Stimulated activated CD4-positive, alpha-beta T cell treated with anti-CD3 and anti-CD28 coated beads, TNF-alpha, amount 100 ng/mL, for 24 hours (primary cell): ENCODE data around the gene NRXN3.

Source experiments
- DNase-seq, 3 experiments: peaks; one replicate each; pipeline ENCODE4 v3.0.0-alpha.2; 2020; ENCODE audit warnings: low read depth in 3 of 3

Gene NRXN3

DNA sequence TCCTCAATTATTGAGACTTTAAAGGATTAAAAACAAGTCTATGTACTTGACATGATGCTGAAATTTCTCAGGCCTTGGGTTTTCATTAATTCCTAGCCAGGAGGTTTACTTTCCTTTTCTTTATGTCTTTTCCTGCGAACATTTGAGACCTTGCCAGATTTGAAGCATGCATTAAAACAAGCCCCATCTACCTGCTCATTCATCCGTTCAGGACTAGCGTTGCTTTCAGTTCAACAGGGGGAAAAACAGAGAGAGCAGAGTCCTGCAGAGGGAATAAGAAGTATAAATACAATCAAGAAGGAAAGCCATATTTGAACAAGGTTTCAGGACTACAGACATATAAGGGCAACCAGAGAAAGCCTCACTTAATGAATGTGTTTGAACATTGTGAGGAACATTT is 1498.8 kb downstream of the NRXN3 start:
- DNase-seq = no peak

DNA sequence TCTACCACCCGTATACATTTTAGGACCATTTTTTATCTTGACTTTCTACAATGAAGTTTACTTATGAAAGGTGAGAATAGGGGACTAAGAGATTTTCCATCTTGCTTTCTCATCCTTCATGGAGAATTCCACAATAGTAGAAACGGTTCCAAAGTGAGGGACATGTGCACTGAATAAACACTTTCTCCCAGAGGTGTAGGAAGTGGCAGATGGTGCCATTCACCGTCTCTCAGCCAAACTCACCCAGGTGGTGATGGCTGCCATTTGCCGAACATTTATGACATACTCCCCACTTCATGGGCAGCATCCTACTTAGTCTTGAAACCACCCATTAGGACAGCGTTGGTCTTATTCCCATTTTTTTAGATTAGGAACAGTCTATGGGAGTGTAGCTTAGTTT is 1500.6 kb downstream of the NRXN3 start:
- no peak for DNase-seq

DNA sequence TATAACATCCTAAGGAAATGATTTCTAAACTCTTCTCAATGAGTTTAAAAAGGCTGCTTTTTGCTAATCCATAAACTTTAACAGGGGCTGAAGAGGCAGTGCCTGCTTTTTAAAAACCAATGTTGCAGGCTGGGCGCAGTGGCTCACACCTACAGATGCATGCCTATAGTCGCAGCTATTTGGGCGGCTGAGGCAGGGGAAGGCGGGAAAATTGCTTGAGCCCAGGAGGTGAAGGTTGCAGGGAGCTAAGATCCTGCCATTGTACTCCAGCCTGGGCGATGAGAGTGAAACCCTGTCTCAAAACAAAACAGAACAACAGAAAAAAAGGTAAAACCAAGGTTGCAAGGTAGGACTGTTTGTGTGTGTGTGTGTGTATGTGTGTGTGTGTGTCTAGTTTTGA is 1509.9 kb downstream of the NRXN3 start:
- DNase-seq = no peak

DNA sequence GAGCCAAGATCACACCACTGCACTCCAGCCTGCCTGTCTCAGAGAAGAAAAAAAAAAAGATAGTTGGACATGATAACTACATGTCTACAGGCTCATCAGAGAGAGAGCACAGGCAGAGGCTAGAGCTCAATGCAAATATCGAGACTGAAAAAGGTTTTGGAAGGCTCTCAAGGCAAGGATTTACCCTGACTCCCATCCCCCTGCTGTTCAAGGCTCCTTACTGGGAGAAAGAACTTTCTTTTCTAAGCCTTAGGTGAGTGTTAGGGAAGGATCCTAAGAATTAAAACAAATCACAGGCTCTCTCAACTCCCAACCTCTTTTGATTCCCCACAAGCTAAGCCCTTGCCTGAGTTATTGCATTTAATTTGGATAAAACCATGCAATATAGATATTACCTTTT is 1516.0 kb downstream of the NRXN3 start:
- no peak for DNase-seq

DNA sequence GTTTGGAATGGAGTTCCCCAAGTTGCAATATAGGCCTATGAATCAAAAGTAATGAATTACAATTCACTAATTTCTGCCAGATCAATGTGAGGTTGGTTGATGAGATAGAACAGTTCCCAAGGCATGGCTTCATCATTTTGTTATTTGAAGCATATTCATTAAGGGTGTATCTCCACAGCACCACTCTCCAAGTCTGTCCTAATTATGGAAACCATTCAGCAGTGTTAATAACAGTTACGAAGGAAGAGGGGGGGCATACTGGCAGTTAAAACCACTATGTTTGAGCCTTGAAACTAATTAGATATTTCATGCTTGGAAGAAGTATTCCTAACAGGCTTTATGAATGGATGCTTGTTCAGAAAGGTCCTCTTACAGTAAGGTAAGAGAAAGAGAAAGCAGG is 1520.8 kb downstream of the NRXN3 start:
- no peak for DNase-seq

DNA sequence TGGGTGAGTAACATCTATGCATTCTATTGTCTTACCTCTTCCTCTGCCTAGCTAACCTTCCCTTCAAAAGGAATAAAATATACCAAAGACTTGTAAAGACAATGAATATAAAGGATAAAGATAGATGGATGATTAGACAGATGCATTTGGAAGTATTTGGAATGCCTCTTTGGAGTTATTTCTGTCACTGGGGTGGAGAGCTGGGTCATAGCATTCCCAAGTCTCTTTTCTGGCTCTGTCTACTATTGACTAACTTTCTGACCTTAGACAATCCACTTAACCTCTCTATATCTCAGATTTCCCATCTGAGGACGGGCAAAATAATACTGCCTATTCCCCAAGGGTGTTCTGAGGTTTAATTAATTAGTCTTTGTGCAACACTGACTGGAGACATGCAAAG is 1523.8 kb downstream of the NRXN3 start:
- DNase-seq = no peak

DNA sequence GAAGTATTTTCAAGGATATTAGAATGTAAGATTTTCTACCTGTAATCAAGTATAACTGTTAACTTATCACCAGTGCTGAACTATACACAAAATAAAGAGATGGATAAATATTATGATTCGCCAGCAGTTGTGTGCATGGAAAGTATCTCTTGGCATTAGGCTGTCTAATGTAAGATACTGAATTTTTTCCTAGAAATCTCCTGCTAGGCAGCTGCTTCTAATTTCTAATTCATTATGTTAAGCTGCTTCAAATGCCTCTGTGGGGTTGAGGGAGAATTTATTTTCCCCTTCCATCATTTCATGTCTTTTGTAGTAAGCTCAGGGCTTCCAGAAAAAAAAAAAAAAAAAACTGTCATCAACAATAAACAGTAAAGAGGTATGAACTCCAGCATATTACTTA is 1525.1 kb downstream of the NRXN3 start:
- no peak for DNase-seq

DNA sequence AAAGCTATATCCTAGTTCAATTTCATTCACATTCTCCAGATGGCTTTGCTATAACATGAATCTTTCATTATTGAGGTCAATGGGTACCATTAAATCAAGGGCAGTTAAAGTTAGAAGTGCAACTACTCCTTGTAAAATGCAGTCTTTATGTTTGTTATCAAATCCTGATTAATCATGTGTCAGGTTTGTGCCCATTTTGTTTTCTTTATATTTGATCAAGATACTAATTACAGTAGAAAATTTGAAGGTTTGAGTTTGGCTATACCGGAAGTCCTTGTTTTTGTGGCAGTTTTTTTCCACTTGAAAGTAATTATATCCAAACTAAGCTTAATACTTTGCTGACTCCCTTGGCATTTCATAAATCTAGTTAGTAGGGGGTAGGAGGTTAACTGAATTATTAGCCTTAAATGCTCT is 1528.1 kb downstream of the NRXN3 start:
- no peak for DNase-seq

DNA sequence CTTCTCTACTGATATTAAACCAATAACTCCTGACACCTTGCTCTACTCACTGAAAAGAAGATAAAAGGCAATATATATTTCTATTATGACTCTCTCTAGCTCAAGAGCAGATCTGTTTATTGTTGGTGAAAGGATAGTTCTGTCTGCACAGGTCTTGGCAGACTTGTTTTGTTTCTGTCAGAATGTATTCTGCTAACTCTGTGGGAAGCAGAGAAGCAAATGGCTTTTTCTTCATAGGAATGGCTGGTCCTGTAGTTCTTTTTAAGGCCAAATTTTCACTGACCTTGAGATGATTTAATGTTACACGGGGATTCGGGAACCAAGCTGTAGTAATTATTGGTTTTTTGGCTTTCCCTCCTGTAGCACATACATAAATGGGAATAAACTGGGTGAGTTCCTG is 1529.0 kb downstream of the NRXN3 start:
- no peak for DNase-seq

DNA sequence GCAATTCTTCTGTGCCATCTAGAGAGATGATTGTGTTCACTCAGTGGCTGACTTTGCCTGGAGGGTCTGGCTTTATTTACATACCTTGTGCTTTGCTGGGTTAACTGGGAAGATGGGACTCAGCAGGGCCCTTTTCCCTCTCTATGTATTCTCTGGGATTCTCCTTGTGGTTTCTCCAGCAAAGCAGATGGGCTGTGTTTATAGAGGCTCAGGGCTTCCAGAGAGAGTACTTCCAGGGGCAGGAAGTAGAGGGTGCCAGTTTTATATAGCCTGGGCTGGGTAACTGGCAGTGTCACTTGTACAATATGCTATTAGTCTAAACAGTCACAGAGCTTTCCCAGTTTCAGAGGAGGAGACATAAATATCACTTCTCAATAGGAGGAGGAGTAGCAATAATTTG is 1531.2 kb downstream of the NRXN3 start:
- DNase-seq = no peak

DNA sequence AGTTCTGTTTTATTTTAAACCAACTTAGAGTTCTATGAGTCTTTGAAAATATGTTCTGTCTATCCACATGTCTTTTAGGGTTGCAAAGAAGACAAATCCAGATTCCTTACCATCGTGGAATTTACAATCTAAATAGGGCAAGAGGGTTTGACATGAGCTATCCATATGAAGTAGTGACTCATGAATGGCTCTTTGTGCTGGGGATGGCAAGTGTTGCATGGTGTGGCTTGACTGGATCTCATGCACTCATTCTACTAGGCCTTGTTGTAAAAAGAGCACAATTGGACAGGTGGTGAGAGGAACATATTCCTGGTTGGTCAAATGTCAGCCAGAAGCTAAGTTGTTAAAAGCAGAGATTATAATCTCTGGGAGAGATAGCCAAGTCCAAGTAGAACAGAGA is 1532.0 kb downstream of the NRXN3 start:
- no peak for DNase-seq

DNA sequence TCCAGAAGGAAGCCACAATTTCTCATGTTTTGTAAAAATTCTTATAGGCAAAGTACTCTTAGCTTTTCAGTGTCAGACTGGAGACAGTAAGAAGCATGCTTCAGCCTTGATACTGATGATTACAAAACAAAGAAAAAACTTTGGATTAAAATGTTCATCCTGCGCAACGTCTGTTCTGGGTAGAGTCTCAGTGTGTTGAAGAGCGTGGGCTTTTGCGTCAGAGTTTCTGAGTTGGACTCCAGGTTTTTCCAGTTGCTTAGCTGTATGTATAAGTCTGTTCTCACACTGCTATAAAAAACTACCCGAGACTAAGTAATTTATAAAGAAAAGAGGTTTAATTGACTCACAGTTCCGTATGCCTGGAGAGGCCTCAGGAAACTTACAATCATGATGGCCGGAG is 1533.0 kb downstream of the NRXN3 start:
- no peak for DNase-seq

DNA sequence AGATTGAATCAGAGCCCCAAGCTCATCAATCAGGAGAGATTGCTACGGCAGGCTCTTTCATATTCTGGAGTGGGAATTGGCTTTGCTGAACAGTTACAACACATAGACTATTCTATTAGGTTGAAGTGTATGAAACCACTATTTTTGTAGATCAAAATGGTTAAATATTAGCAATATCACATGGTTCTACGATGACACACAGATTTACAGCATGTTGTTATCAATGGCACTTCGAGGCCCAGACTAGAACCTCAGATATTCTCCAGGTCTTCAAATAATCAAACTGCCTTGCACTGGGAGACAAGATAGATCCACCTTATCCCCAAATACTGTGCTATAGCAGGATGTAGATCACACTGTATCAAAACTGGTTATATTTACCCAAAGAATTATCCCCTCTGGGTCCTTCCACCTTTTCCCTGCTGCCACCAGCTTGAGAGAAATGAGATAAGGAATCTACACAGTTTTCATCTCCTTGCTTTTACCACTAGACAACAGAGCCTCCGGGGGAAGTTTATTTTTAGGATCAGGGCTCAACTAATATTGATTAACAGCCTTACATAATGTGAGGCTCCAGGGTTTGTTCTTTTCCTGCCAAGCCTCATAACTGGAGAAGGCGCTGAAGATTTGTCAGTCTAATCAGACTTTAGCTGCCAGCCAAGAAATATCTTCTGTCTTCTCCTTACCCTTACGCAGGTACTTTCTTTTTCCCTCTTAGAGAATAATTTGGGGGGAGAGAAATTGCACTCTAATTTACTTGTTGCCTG is 1534.1 kb downstream of the NRXN3 start:
- DNase-seq = no peak

DNA sequence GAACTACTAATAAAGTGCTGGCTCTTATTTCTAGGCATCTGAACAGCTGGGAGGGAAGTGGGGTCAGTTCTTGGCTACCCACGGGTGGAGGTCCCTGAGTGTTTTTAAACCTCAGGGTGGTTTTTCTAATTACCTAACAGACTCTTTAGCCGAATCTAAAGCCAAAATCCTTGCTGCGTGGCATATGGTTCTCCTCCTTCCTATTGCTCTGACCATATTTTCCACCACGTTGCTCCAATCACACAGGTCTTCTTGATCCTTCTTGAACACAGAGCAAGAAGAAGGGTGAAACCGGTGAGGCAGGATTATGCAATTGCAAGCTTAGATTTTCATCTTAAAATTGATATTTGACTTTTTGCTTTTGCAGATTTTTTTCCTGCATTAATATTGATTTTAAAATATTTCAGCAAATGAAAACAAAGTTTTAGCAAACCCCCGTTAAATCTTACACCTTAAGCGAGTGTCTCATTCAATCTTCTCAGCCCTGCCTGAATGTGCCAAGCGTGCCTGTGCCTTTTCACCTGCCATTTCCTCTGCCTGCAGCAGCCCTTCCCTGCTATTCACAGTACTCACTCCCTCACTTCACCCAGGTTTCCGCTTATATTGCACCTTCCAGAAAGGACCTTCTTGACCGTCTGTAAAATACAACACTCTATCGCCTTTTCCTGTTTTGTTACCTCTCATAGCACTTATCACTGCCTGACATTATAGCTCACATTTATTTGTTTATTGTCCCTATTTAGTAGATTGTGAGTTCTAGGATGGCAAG is 1535.1 kb downstream of the NRXN3 start:
- no peak for DNase-seq

DNA sequence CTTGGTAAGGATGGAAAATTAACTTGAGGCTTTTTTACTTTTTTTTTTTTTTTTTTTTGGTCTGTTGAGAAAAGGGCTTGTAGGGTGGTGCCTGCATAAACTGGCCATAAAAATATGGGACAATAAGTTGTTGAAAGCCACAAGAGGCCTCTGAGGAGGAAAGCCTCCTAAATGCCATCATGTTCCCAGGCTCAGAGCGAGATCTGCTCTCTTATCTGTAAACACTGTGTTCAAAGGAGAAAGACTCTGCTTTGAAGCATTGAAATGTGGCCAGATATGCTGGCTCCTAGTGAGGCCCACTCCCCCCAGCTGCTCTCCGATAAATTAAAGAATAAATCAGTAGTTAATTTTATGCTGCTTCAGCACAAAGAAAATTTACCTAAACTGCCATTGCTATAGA is 1536.2 kb downstream of the NRXN3 start:
- no peak for DNase-seq

DNA sequence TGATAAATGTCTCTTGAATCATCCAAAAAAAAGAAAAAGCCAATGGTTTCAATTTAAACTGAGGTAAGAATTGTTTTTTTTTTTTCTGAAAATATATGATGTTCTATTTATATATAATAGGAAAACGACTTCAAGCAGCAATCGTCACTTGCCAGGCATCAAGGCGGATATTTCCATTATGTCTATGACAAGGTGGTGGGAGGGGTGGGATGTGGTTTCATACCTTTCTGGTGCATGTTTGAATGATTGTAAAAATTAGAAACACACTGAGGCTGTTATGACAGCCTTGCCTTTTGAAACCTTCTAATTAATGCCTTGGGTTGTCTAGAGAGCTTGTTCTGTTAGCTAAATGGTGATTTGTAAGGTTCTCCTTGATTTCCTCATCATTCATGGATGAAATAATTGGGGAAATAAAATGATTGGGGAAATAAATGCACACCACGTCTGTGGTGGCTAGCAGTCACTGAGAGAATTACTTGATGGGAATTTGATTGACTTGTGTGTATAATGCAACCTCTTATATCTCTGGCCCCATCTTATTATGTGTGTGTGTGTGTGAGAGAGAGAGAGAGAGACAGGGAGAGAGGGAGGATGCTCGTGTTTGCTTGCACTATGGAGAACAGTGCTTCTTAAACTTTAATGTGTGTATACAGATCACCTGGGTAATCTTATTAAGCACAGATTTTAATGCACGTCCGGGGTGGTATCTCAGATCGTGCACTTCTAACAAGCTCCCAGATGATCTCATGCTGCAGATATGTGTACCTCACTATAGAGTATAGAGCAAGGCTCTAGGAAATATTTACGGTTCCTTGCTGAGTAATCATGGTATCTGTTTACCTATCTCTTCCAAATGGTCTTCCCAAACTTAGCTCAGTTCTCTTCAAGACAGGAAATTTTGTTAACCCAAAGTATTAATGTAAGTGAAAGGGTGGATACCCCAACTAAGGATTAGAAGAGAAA is 1538.5 kb downstream of the NRXN3 start:
- no peak for DNase-seq

DNA sequence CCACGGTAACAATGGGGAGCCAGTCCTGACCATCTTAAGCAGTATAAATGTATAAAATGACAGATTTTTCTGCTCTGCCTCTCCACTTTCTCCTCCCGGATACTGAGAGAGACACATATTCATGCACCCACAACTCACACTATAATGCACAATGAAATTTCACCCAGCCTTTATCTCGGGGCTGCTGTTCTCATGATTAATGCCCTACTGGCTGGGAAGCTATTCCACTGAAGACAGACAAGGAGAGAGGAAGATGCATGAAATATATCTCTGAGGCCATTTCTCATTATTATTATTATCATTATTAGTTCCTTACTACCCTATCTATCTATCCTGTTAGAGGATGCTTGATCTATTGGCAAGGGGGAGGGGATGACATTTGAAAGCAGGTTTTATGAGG is 1539.4 kb downstream of the NRXN3 start:
- DNase-seq = no peak

DNA sequence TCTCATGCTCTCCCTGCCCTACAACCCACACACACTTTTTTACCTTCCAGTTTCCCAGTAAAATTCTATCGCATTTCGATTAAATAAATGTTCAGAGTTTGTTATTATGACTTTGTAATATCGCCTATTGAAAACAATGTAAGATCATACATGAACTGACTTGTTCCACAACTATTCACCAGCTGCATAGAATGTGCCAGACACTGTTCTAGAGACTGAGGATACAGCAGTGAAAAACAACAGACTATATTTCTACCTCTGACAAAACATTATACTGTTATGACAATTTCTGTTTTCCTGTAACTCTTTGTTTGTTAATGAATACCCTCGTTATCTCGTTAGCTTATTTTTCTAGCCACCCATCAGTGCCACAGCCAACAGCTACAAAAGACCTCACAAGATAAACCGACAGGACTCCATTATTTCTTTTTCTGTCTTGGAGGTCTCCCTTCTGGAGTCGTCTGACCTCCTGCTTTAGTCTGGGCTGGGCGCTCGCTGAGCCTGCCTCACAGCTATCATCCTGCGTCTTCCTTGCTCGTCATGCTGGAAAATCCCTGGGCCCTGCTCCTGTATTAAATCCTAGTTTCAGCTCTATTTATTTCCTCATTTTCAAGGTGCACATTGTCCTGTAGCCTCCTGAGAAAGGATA is 1542.3 kb downstream of the NRXN3 start:
- DNase-seq = no peak

DNA sequence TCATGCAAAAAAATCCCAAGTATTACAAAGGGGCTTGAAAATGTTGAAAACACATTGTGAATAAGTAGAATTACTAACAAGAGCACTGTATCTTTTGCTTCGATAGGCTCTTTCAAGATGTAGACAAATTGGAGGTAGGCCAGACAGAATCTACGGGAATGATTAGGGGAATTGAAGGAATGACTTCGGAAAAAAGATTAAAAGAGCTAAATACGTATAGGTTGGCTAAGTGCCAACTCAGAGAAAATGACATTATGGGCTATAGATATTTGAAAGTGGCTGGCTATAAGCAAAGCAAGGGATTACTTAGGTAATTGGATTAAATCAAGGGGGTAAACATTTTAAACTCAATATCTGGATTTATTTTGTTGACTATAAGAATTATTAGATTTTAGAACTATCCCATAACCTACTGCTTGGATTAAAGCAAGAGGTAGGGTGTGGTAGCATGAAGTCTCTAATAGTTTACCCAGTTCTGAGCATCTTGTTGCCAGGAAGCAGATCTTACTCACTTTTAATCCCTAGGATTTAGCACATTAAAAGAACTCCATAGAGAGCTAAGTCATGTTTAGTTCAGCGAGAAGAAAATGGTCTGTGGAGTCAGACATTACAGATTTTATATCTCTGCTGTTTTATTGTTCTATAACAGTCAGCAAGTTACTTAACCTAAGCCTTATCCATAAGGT is 1551.4 kb downstream of the NRXN3 start:
- no peak for DNase-seq

DNA sequence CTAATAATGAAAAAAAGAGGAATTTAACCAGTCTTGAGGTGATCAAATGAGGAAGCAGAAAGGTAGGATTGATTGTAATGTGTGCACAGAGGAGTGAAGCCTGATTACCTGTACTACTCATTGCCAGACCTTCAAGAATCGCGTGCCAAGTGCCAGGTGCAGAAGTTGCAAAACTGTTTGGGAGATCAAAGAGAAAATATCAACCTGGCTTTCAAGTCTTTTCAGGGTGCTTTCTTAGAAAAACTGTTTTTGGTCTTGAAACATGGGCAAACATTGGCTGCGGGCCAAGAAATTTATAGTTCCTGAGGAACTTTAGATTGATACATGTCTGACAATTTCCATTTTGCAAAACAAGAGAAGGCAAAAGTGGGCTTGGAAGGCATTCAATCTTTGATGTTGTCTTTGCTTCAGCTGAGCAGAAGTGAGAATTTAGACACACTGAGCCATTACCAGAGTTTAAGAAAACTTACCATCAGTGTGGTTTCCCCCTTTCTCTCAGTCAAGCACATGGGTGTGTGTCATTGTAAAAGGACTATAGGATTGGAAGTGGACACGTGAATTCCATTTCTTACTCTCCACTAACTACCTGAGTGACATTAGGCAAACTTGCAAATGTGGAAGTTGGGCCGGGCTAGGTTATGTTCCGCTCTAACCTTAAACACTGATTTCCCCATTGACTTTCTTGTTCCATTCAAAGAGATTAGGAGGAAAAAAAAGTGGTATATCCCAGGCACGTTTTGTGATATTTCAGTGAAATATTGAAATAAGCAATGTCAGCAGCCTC is 1555.0 kb downstream of the NRXN3 start:
- DNase-seq = no peak
